Adrenal gland (tissue), 5 donors: ENCODE measurements around the gene VSTM2B.

Experiments used
- POLR2A ChIP-seq, 2 donors: fragments of 450-650 bp; IDR thresholded peaks; one replicate each; pipeline ENCODE4 v1.6.1; 2017; ENCODE audit warnings: antibody characterized with exemption in 2 of 2, mild to moderate bottlenecking in 2 of 2, moderate library complexity in 1 of 2
- TF ChIP-seq, protein P1 (sequence below), 6 experiments: fragments of 450-650 bp in 4 of 6; fragments of 200-600 bp in 2 of 6; sonication (generic) in 1 of 6; IDR thresholded peaks; 1 replicate in 5 of 6; 2 replicates in 1 of 6; pipeline versions ENCODE4 v1.5.1 to v1.8.0; 2016 to 2021; ENCODE audit warnings: antibody characterized with exemption in 6 of 6, mild to moderate bottlenecking in 2 of 6, moderate library complexity in 1 of 6
- donor health status: DM: no; HTN: no; CAD: no.

- TF ChIP-seq, protein P1, sequence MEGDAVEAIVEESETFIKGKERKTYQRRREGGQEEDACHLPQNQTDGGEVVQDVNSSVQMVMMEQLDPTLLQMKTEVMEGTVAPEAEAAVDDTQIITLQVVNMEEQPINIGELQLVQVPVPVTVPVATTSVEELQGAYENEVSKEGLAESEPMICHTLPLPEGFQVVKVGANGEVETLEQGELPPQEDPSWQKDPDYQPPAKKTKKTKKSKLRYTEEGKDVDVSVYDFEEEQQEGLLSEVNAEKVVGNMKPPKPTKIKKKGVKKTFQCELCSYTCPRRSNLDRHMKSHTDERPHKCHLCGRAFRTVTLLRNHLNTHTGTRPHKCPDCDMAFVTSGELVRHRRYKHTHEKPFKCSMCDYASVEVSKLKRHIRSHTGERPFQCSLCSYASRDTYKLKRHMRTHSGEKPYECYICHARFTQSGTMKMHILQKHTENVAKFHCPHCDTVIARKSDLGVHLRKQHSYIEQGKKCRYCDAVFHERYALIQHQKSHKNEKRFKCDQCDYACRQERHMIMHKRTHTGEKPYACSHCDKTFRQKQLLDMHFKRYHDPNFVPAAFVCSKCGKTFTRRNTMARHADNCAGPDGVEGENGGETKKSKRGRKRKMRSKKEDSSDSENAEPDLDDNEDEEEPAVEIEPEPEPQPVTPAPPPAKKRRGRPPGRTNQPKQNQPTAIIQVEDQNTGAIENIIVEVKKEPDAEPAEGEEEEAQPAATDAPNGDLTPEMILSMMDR (IDR thresholded peaks at IDR 0.05), result no peak
- no peak for TF ChIP-seq POLR2A (IDR thresholded peaks at IDR 0.05)
Measured at GRCh38 chr19:29515233-29515619, 10.6 kb upstream of the VSTM2B start.
